ENCODE results near the gene GLP2R. TPM values are rescaled to one million over a fixed set of nuclear protein-coding genes. Genes with fewer than 3 reads are reported as not detected.

Gene GLP2R
- total RNA-seq, 1 donor from 2014 or later = 0.25 TPM

GRCh38 chr17:9886141-9886930 lies 60.6 kb downstream of the GLP2R start:
- Histone ChIP-seq H3K36me3 (ENCODE audit: control insufficient read depth, insufficient read depth, low read length) (no peaks in the 10 kb centered on the region), H3K27me3 (ENCODE audit: control insufficient read depth, insufficient read depth, low read length) (no peaks in the 10 kb centered on the region), H3K4me3 (ENCODE audit: low read depth, low read length) (no peak overlapping the region)
- DNase-seq (ENCODE audit: low read depth) = no peak
- no peak for TF ChIP-seq CTCF (IDR thresholded peaks at IDR 0.05; ENCODE audit: insufficient read depth, low read length, poor library complexity, severe bottlenecking)

GRCh38 chr17:9887508-9887907 lies 61.8 kb downstream of the GLP2R start:
- DNase-seq (ENCODE audit: low read depth) = no peak
- no peak for TF ChIP-seq CTCF (IDR thresholded peaks at IDR 0.05; ENCODE audit: insufficient read depth, low read length, poor library complexity, severe bottlenecking)
- Histone ChIP-seq H3K4me3 (ENCODE audit: low read depth, low read length) (no peak overlapping the region), H3K36me3 (ENCODE audit: control insufficient read depth, insufficient read depth, low read length) (no peaks in the 10 kb centered on the region), H3K27me3 (ENCODE audit: control insufficient read depth, insufficient read depth, low read length) (no peaks in the 10 kb centered on the region)

- TF ChIP-seq CTCF (IDR thresholded peaks at IDR 0.05; ENCODE audit: insufficient read depth, low read length, poor library complexity, severe bottlenecking) = peak; percentile 58
- DNase-seq (ENCODE audit: low read depth) = no peak
- H3K36me3 ChIP-seq (ENCODE audit: control insufficient read depth, insufficient read depth, low read length) = no peaks in the 10 kb centered on the region
- no peaks in the 10 kb centered on the region for H3K27me3 ChIP-seq (ENCODE audit: control insufficient read depth, insufficient read depth, low read length)
- H3K4me3 ChIP-seq (ENCODE audit: low read depth, low read length) = no peak overlapping the region
Observed at GRCh38 chr17:9890124-9890523, 64.4 kb downstream of the GLP2R start.

- Histone ChIP-seq H3K36me3 (ENCODE audit: control insufficient read depth, insufficient read depth, low read length) (no peaks in the 10 kb centered on the region), H3K27me3 (ENCODE audit: control insufficient read depth, insufficient read depth, low read length) (peaks cover 2% of the 10 kb centered on the region), H3K4me3 (ENCODE audit: low read depth, low read length) (no peak overlapping the region)
- no peak for DNase-seq (ENCODE audit: low read depth)
- no peak for TF ChIP-seq CTCF (IDR thresholded peaks at IDR 0.05; ENCODE audit: insufficient read depth, low read length, poor library complexity, severe bottlenecking)
Observed at GRCh38 chr17:9893411-9894012, 67.8 kb downstream of the GLP2R start.

GRCh38 chr17:9894231-9894630 lies 68.5 kb downstream of the GLP2R start:
- no peak for DNase-seq (ENCODE audit: low read depth)
- peaks cover 2% of the 10 kb centered on the region for H3K27me3 ChIP-seq (ENCODE audit: control insufficient read depth, insufficient read depth, low read length)
- TF ChIP-seq CTCF (IDR thresholded peaks at IDR 0.05; ENCODE audit: insufficient read depth, low read length, poor library complexity, severe bottlenecking) = no peak
- no peak overlapping the region for H3K4me3 ChIP-seq (ENCODE audit: low read depth, low read length)
- H3K36me3 ChIP-seq (ENCODE audit: control insufficient read depth, insufficient read depth, low read length) = no peaks in the 10 kb centered on the region
